Measurements from ENCODE around the gene PRKCA.

The PRKCA gene

GRCh38 chr17:66480243-66480642 lies 177.8 kb downstream of the PRKCA start:
- Histone ChIP-seq H3K9me3 (ENCODE audit: insufficient read depth, low read depth, low read length) (no peaks in the 10 kb centered on the region), H3K4me3 (ENCODE audit: low read length, poor library complexity, severe bottlenecking) (no peak overlapping the region)
- TF ChIP-seq CTCF (conservative IDR thresholded peaks at IDR 0.05; ENCODE audit: low read length) (no peak), EZH2phosphoT487 (IDR thresholded peaks at IDR 0.05; ENCODE audit: borderline replicate concordance) (no peak)

GRCh38 chr17:66480802-66481201 lies 178.4 kb downstream of the PRKCA start:
- Histone ChIP-seq H3K4me1 (ENCODE audit: insufficient read depth, low read length, poor library complexity, severe bottlenecking) (no peaks in the 10 kb centered on the region), H3F3A (ENCODE audit: low read depth) (no peaks in the 10 kb centered on the region), H3K27me3 (ENCODE audit: insufficient read depth, low read length, poor library complexity, severe bottlenecking) (no peaks in the 10 kb centered on the region), H4K20me1 (ENCODE audit: insufficient read depth, low read length, poor library complexity, severe bottlenecking) (no peaks in the 10 kb centered on the region), H3K36me3 (ENCODE audit: insufficient read depth, low read length) (no peaks in the 10 kb centered on the region), H2AFZ (ENCODE audit: low read length) (no peak overlapping the region), H3K9me3 (ENCODE audit: insufficient read depth, low read depth, low read length) (no peaks in the 10 kb centered on the region), H3K4me2 (ENCODE audit: low read depth, low read length, poor library complexity, severe bottlenecking) (no peak overlapping the region), H3K9ac (ENCODE audit: low read depth, low read length, poor library complexity, severe bottlenecking) (no peak overlapping the region), H3K9me2 (replicated peaks; ENCODE audit: low read depth, low read length) (no peaks in the 10 kb centered on the region), H3K79me2 (ENCODE audit: insufficient read depth, low read length) (no peaks in the 10 kb centered on the region), H3K4me3 (ENCODE audit: low read length, poor library complexity, severe bottlenecking) (no peak overlapping the region)
- TF ChIP-seq EZH2phosphoT487 (IDR thresholded peaks at IDR 0.05; ENCODE audit: borderline replicate concordance) (no peak), CTCF (conservative IDR thresholded peaks at IDR 0.05; ENCODE audit: low read length) (no peak)

More at GRCh38 chr17:66480243-66480642, 177.8 kb downstream of the PRKCA start:
- H2AFZ ChIP-seq (ENCODE audit: low read length), result no peak overlapping the region
- no peaks in the 10 kb centered on the region for H3K27me3 ChIP-seq (ENCODE audit: insufficient read depth, low read length, poor library complexity, severe bottlenecking)
- no peaks in the 10 kb centered on the region for H4K20me1 ChIP-seq (ENCODE audit: insufficient read depth, low read length, poor library complexity, severe bottlenecking)
- no peaks in the 10 kb centered on the region for H3F3A ChIP-seq (ENCODE audit: low read depth)
- no peaks in the 10 kb centered on the region for H3K36me3 ChIP-seq (ENCODE audit: insufficient read depth, low read length)
- H3K9ac ChIP-seq (ENCODE audit: low read depth, low read length, poor library complexity, severe bottlenecking), result no peak overlapping the region
- H3K79me2 ChIP-seq (ENCODE audit: insufficient read depth, low read length), result no peaks in the 10 kb centered on the region
- H3K4me2 ChIP-seq (ENCODE audit: low read depth, low read length, poor library complexity, severe bottlenecking), result no peak overlapping the region
- no peaks in the 10 kb centered on the region for H3K9me2 ChIP-seq (replicated peaks; ENCODE audit: low read depth, low read length)
- no peaks in the 10 kb centered on the region for H3K4me1 ChIP-seq (ENCODE audit: insufficient read depth, low read length, poor library complexity, severe bottlenecking)

- H3K79me2 ChIP-seq (ENCODE audit: insufficient read depth, low read length), result no peaks in the 10 kb centered on the region
- H3K4me2 ChIP-seq (ENCODE audit: low read depth, low read length, poor library complexity, severe bottlenecking), result no peak overlapping the region
- H2AFZ ChIP-seq (ENCODE audit: low read length), result no peak overlapping the region
- H3K9ac ChIP-seq (ENCODE audit: low read depth, low read length, poor library complexity, severe bottlenecking), result no peak overlapping the region
- no peaks in the 10 kb centered on the region for H3K27me3 ChIP-seq (ENCODE audit: insufficient read depth, low read length, poor library complexity, severe bottlenecking)
- no peaks in the 10 kb centered on the region for H3K36me3 ChIP-seq (ENCODE audit: insufficient read depth, low read length)
- no peaks in the 10 kb centered on the region for H3K4me1 ChIP-seq (ENCODE audit: insufficient read depth, low read length, poor library complexity, severe bottlenecking)
- H3K4me3 ChIP-seq (ENCODE audit: low read length, poor library complexity, severe bottlenecking), result no peak overlapping the region
- TF ChIP-seq CTCF (conservative IDR thresholded peaks at IDR 0.05; ENCODE audit: low read length) (no peak), EZH2phosphoT487 (IDR thresholded peaks at IDR 0.05; ENCODE audit: borderline replicate concordance) (no peak)
- no peaks in the 10 kb centered on the region for H3K9me2 ChIP-seq (replicated peaks; ENCODE audit: low read depth, low read length)
- no peaks in the 10 kb centered on the region for H3F3A ChIP-seq (ENCODE audit: low read depth)
- H4K20me1 ChIP-seq (ENCODE audit: insufficient read depth, low read length, poor library complexity, severe bottlenecking), result no peaks in the 10 kb centered on the region
- no peaks in the 10 kb centered on the region for H3K9me3 ChIP-seq (ENCODE audit: insufficient read depth, low read depth, low read length)
These were observed 178.9 kb downstream of the PRKCA start for GRCh38 chr17:66481271-66481670.
